GM12878 (cell line): ENCODE measurements around the gene ZDHHC7. TPM values are rescaled to one million over a fixed set of nuclear protein-coding genes. Genes with fewer than 3 reads are reported as not detected.
A peak's percentile ranks its signal among the peaks of the same experiment; 100 is the strongest.

ENCODE experiments used
- ATAC-seq: fragments of 200-7000 bp; cut with Tn5 transposase; 3 replicates; pipeline ENCODE4 v1.9.1; 2020; ENCODE audit warnings: mild to moderate bottlenecking, moderate library complexity
- BruUV-seq: library from RNA; stranded (reverse); fragments of 400-500 nt; replicated peaks from 2 replicates; lab custom pipeline; 2021; lab: Mats Ljungman, UMichigan
- CTCF ChIA-PET: fragments of 300-600 bp; sonication (Branson Sonifier 250); formaldehyde crosslinking; extraction: SDS; loops from one replicate; lab custom pipeline; 2021; ENCODE audit warnings: inconsistent platforms; lab: Yijun Ruan, JAX
- POLR2A ChIA-PET: fragments of 350-600 bp; formaldehyde crosslinking; extraction: SDS; loops from one replicate; lab custom pipeline; 2021; ENCODE audit warnings: inconsistent platforms; lab: Charles Lee
- RAD21 ChIA-PET: fragments of 300-600 bp; sonication (Branson Sonifier 250); formaldehyde crosslinking; loops from one replicate; lab custom pipeline; 2023; ENCODE audit warnings: antibody characterized with exemption; ENCODE audit not compliant: unreplicated experiment; lab: Charles Lee
- SMC1A ChIA-PET: fragments of 300-600 bp; sonication (Branson Sonifier 250); formaldehyde crosslinking; loops from one replicate; lab custom pipeline; 2023; ENCODE audit not compliant: unreplicated experiment, uncharacterized antibody; lab: Charles Lee
- DNase-seq: peaks from one replicate; pipeline ENCODE4 v3.0.0-alpha.2; 2011; ENCODE audit warnings: low read depth, low spot score
- FAIRE-seq: peaks from 3 replicates; lab custom pipeline; 2011; peaks lifted over from hg19 to GRCh38; lab: Jason Lieb, UNC
- H2AFZ ChIP-seq: 2 replicates; pipeline ENCODE4 v1.6.0; 2011; ENCODE audit warnings: low read depth, low read length, control low read depth; ENCODE audit not compliant: control insufficient read depth
- H3K27ac ChIP-seq: 2 replicates; pipeline ENCODE4 v1.5.1; 2011; ENCODE audit warnings: control low read depth; ENCODE audit not compliant: control insufficient read depth, insufficient read depth
- H3K27me3 ChIP-seq, 2 experiments: replicated peaks in 1 of 2; 2 replicates each; pipeline versions ENCODE4 v1.6.0 to v1.6.1; 2011; ENCODE audit warnings: low read length in 1 of 2; ENCODE audit not compliant: control insufficient read depth in 2 of 2, insufficient read depth in 2 of 2
- H3K36me3 ChIP-seq, 2 experiments: 2 replicates each; pipeline ENCODE4 v1.5.1; 2011; ENCODE audit warnings: low read length in 1 of 2; ENCODE audit not compliant: control insufficient read depth in 2 of 2, insufficient read depth in 2 of 2
- H3K4me1 ChIP-seq: 2 replicates; pipeline ENCODE4 v1.6.1; 2011; ENCODE audit warnings: mild to moderate bottlenecking, low read length, moderate library complexity, mixed read lengths; ENCODE audit not compliant: control insufficient read depth, insufficient read depth
- H3K4me2 ChIP-seq: 2 replicates; pipeline ENCODE4 v1.6.0; 2011; ENCODE audit warnings: control low read depth; ENCODE audit not compliant: control insufficient read depth, insufficient read depth
- H3K4me3 ChIP-seq: fragments of 200-600 bp; sonication (generic); 2 replicates; pipeline ENCODE4 v1.5.1; 2016
- H3K79me2 ChIP-seq: 2 replicates; pipeline ENCODE4 v1.6.0; 2011; ENCODE audit warnings: low read length; ENCODE audit not compliant: control insufficient read depth, insufficient read depth
- H3K9ac ChIP-seq: 2 replicates; pipeline ENCODE4 v1.8.0; 2011; ENCODE audit warnings: low read length, control low read depth, mixed read lengths; ENCODE audit not compliant: control insufficient read depth, insufficient read depth
- H3K9me3 ChIP-seq: replicated peaks from 3 replicates; pipeline ENCODE4 v1.5.1; 2011; ENCODE audit warnings: mild to moderate bottlenecking, low read length; ENCODE audit not compliant: control insufficient read depth, insufficient read depth
- H4K20me1 ChIP-seq: 2 replicates; pipeline ENCODE4 v1.6.0; 2011; ENCODE audit not compliant: control insufficient read depth, insufficient read depth
- DPF2 ChIP-seq: fragments of 450-650 bp; IDR thresholded peaks from 2 replicates; pipeline ENCODE4 v1.6.1; 2017; ENCODE audit warnings: mild to moderate bottlenecking
- IKZF1 ChIP-seq: fragments of 450-650 bp; conservative IDR thresholded peaks from 2 replicates; pipeline ENCODE4 v1.6.1; 2017; ENCODE audit warnings: antibody characterized with exemption, mild to moderate bottlenecking
- IRF3 ChIP-seq: fragments of 450-650 bp; IDR thresholded peaks from 2 replicates; pipeline ENCODE4 v1.6.1; 2014; ENCODE audit warnings: mild to moderate bottlenecking
- MLLT1 ChIP-seq: fragments of 450-650 bp; IDR thresholded peaks from 2 replicates; pipeline ENCODE4 v1.6.1; 2016; ENCODE audit warnings: mild to moderate bottlenecking
- MTA2 ChIP-seq: fragments of 450-650 bp; IDR thresholded peaks from 2 replicates; pipeline ENCODE4 v1.6.1; 2016; ENCODE audit warnings: low read depth, mild to moderate bottlenecking, moderate library complexity
- POLR2A ChIP-seq: IDR thresholded peaks from 2 replicates; pipeline ENCODE4 v1.6.1; 2011; ENCODE audit warnings: low read depth, mild to moderate bottlenecking, low read length
- RFX5 ChIP-seq: IDR thresholded peaks from 2 replicates; pipeline ENCODE4 v1.6.1; 2011; ENCODE audit warnings: low read depth, low read length, improper control_type of control experiment
- RUNX3 ChIP-seq: IDR thresholded peaks from 2 replicates; pipeline ENCODE4 v1.6.1; 2012; ENCODE audit warnings: low read length, inconsistent platforms
- TBL1XR1 ChIP-seq: IDR thresholded peaks from 2 replicates; pipeline ENCODE4 v1.6.1; 2012; ENCODE audit warnings: low read depth, low read length, improper control_type of control experiment
- ZBED1 ChIP-seq: IDR thresholded peaks from 2 replicates; pipeline ENCODE4 v1.6.1; 2016; ENCODE audit warnings: borderline replicate concordance
- ZNF207 ChIP-seq: fragments of 450-650 bp; IDR thresholded peaks from 2 replicates; pipeline ENCODE4 v1.6.1; 2014; ENCODE audit warnings: antibody characterized with exemption, mild to moderate bottlenecking, borderline replicate concordance
- ZZZ3 ChIP-seq: IDR thresholded peaks from 2 replicates; pipeline ENCODE4 v1.6.1; 2011; ENCODE audit warnings: low read depth; ENCODE audit not compliant: control insufficient read depth, insufficient read length
- WGBS: methylation state at CpG from one replicate; pipeline ENCODE4 v1.1.6; 2016; ENCODE audit warnings: low lambda C conversion rate; ENCODE audit not compliant: insufficient replicate concordance, insufficient coverage; ENCODE audit errors: missing lambda C conversion rate; 5-methylcytosine and 5-hydroxymethylcytosine counted together
- in situ Hi-C: fragments of 300-500 bp; cut with MboI; formaldehyde crosslinking; loops from 9 replicates; pipeline ENCODE4 v1.14.3; 2018; ENCODE audit warnings: mixed read lengths
- intact Hi-C: fragments of 100-400 bp; cut with micrococcal nuclease; formaldehyde crosslinking; loops from one replicate; pipeline ENCODE4 v1.14.2; 2022; ENCODE audit not compliant: unreplicated experiment
- polyA plus RNA-seq, 11 experiments: library from polyadenylated mRNA; depleted of rRNA in 4 of 11; unstranded in 6 of 11; stranded (reverse) in 5 of 11; fragments of >200 nt; fragmentation: Nextera tagmentation in 4 of 11; fragmentation: Illumina TruSeq in 1 of 11; extraction: Ambion mirVana in 4 of 11; extraction: Trizol in 1 of 11; gene quantifications; 1 replicate in 1 of 11; 2 replicates in 10 of 11; pipeline versions ENCODE4 v1.2.1 to v1.2.3, GENCODE V29; 2011 to 2016; ENCODE audit warnings: inconsistent platforms in 2 of 11, missing spikeins in 2 of 11, low read depth in 1 of 11
- total RNA-seq, 4 experiments: library from RNA; depleted of rRNA in 3 of 4; stranded (reverse); fragments of >200 nt in 3 of 4; fragmentation: Illumina TruSeq in 1 of 4; extraction: Trizol in 1 of 4; gene quantifications; 2 replicates each; pipeline versions ENCODE4 v1.2.1 to v1.2.3, GENCODE V29; 2013 to 2021
- TF ChIP-seq, protein P1 (sequence below): IDR thresholded peaks from 2 replicates; pipeline ENCODE4 v1.6.1; 2011; ENCODE audit warnings: mild to moderate bottlenecking, low read depth, low read length, moderate library complexity; ENCODE audit not compliant: insufficient replicate concordance
- TF ChIP-seq, protein P2 (sequence below): fragments of 450-650 bp; IDR thresholded peaks from 2 replicates; pipeline ENCODE4 v1.6.1; 2017; ENCODE audit warnings: antibody characterized with exemption, mild to moderate bottlenecking, moderate library complexity

Gene ZDHHC7
- total and polyA plus RNA-seq, 10 of the 15 experiments (the other 5 are each of a cell fraction or from before 2014, with no cell fraction given) = 0.87 to 26.0 (median 20.0) TPM

GRCh38 chr16:85028685-85029407, 17.5 kb upstream of the ZDHHC7 start:
- peak overlapping the region; percentile 100 for H3K4me2 ChIP-seq
- H3K9ac ChIP-seq = peak overlapping the region; percentile 69
- H3K9me3 ChIP-seq = no peaks in the 10 kb centered on the region
- no peak for FAIRE-seq
- no peaks in the 10 kb centered on the region; the same call in 1 of the 2 replicates for H3K79me2 ChIP-seq
- H4K20me1 ChIP-seq = no peaks in the 10 kb centered on the region
- ChIA-PET SMC1A (interaction anchor here (1.0 to 1.9 kb wide), 2 partner anchors 27 to 58 kb away, joined by 3 to 8 read pairs; no protein-coding TSS in a partner anchor), RAD21 (no interaction called here), POLR2A (interaction anchor here (1.0 to 3.6 kb wide), 2 partner anchors 17 to 27 kb away, joined by 4 to 21 read pairs; partner anchors contain the start of gene ZDHHC7), CTCF (interaction anchor here (0.6 to 3.3 kb wide), 6 partner anchors 17 to 669 kb away, joined by 3 to 29 read pairs (median 11); partner anchors contain the start of gene ZDHHC7)
- intact Hi-C loops (loop anchor here (2.0 to 5.0 kb wide), 2 partner anchors 26 to 58 kb away; no protein-coding TSS in a partner anchor), in situ Hi-C loops (no loop called here)
- ATAC-seq = peak; percentile 62
- H2AFZ ChIP-seq = peak overlapping the region; percentile 75
- DNase-seq = no peak
- H3K27me3 ChIP-seq = no peaks in the 10 kb centered on the region
- H3K4me3 ChIP-seq = peak overlapping the region; percentile 82
- H3K4me1 ChIP-seq = peaks cover 20% of the 10 kb centered on the region
- no peaks in the 10 kb centered on the region for H3K36me3 ChIP-seq
- peak overlapping the region; percentile 15 for H3K27ac ChIP-seq
- no TSS peak for BruUV-seq
- WGBS = 39% methylated on average over 16 of the region's 17 CpGs
- TF ChIP-seq MTA2 (no peak), POLR2A (peak; percentile 32; the same call in 1 of the 2 replicates), RUNX3 (no peak), ZZZ3 (no peak), ZBED1 (no peak), ZNF207 (no peak), IKZF1 (no peak), RFX5 (no peak), IRF3 (no peak), DPF2 (no peak), MLLT1 (no peak), TBL1XR1 (no peak)
- TF ChIP-seq, protein P1, sequence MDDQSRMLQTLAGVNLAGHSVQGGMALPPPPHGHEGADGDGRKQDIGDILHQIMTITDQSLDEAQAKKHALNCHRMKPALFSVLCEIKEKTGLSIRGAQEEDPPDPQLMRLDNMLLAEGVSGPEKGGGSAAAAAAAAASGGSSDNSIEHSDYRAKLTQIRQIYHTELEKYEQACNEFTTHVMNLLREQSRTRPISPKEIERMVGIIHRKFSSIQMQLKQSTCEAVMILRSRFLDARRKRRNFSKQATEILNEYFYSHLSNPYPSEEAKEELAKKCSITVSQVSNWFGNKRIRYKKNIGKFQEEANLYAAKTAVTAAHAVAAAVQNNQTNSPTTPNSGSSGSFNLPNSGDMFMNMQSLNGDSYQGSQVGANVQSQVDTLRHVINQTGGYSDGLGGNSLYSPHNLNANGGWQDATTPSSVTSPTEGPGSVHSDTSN = no peak
- TF ChIP-seq, protein P2, sequence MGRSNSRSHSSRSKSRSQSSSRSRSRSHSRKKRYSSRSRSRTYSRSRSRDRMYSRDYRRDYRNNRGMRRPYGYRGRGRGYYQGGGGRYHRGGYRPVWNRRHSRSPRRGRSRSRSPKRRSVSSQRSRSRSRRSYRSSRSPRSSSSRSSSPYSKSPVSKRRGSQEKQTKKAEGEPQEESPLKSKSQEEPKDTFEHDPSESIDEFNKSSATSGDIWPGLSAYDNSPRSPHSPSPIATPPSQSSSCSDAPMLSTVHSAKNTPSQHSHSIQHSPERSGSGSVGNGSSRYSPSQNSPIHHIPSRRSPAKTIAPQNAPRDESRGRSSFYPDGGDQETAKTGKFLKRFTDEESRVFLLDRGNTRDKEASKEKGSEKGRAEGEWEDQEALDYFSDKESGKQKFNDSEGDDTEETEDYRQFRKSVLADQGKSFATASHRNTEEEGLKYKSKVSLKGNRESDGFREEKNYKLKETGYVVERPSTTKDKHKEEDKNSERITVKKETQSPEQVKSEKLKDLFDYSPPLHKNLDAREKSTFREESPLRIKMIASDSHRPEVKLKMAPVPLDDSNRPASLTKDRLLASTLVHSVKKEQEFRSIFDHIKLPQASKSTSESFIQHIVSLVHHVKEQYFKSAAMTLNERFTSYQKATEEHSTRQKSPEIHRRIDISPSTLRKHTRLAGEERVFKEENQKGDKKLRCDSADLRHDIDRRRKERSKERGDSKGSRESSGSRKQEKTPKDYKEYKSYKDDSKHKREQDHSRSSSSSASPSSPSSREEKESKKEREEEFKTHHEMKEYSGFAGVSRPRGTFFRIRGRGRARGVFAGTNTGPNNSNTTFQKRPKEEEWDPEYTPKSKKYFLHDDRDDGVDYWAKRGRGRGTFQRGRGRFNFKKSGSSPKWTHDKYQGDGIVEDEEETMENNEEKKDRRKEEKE = no peak
